Glutamatergic neuron (in vitro differentiated cells): ENCODE data around the gene HIGD2B. TPM values are rescaled to one million over a fixed set of nuclear protein-coding genes. Genes with fewer than 3 reads are reported as not detected.
"Not testable (repeated sequence)": the region's sequence is repeated elsewhere in the genome, so short reads cannot be mapped to it uniquely, and the experiment has no call there.

Source experiments
- DNase-seq: peaks from one replicate; pipeline ENCODE4 v3.0.0; 2022
- H3K27ac Mint-ChIP-seq: one replicate; pipeline ENCODE4 v1.8.0; 2020; ENCODE audit warnings: mild to moderate bottlenecking, mixed read lengths, inconsistent platforms; ENCODE audit not compliant: unreplicated experiment
- H3K27me3 Mint-ChIP-seq: one replicate; pipeline ENCODE4 v1.8.0; 2020; ENCODE audit warnings: mild to moderate bottlenecking, moderate library complexity, mixed read lengths, inconsistent platforms; ENCODE audit not compliant: unreplicated experiment
- H3K36me3 Mint-ChIP-seq: one replicate; pipeline ENCODE4 v1.8.0; 2020; ENCODE audit warnings: mild to moderate bottlenecking, mixed read lengths, inconsistent platforms; ENCODE audit not compliant: unreplicated experiment
- H3K4me1 Mint-ChIP-seq: one replicate; pipeline ENCODE4 v1.8.0; 2020; ENCODE audit warnings: mild to moderate bottlenecking, low read depth, mixed read lengths, inconsistent platforms; ENCODE audit not compliant: unreplicated experiment
- H3K4me3 Mint-ChIP-seq: one replicate; pipeline ENCODE4 v1.8.0; 2020; ENCODE audit warnings: mild to moderate bottlenecking, mixed read lengths, inconsistent platforms; ENCODE audit not compliant: unreplicated experiment
- H3K9me3 Mint-ChIP-seq: one replicate; pipeline ENCODE4 v1.8.0; 2020; ENCODE audit warnings: mild to moderate bottlenecking, moderate library complexity, mixed read lengths, inconsistent platforms; ENCODE audit not compliant: unreplicated experiment
- CTCF ChIP-seq: fragments of 200-600 bp; sonication (generic); IDR thresholded peaks from one replicate; pipeline ENCODE4 v1.5.0; 2021; ENCODE audit not compliant: partially characterized antibody, unreplicated experiment
- total RNA-seq: library from RNA; stranded (reverse); fragmentation: NEBNext Ultra II Directional; extraction: Animal tissue kit (Norgen Biotek cat#: 25700); gene quantifications from one replicate; pipeline ENCODE4 v1.2.1, GENCODE V29; 2021; ENCODE audit not compliant: unreplicated experiment

Gene HIGD2B
- total RNA-seq, 1 donor from 2014 or later = not detected

DNA sequence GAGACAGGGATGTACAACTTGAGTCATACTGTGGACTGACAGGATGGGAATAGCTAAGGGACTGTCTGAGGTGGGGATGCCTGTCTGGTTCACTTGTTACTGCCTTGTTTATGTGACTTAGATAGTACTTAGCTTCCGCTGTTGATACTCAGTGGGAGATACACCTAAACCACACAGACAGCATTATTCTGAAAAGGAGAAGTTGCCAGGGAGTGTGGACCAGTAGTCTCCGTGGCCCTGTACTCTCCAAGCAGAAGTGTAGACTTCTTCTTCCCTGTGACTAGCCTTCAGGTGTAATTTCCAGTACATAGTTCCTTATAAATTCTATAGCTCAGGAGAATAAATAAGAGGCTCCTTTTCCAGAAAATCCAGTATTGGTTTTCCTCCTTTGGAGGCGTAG lies 5.1 kb downstream of the HIGD2B start:
- H3K4me3 Mint-ChIP-seq = no peak overlapping the region

GRCh38 chr15:72676838-72677237 lies 9.1 kb downstream of the HIGD2B start:
- no peak for DNase-seq
- TF ChIP-seq CTCF = no peak
- Mint-ChIP-seq H3K4me1 (no peaks in the 10 kb centered on the region), H3K36me3 (no peaks in the 10 kb centered on the region), H3K9me3 (no peaks in the 10 kb centered on the region), H3K27ac (no peak overlapping the region), H3K4me3 (no peak overlapping the region), H3K27me3 (peaks cover 2% of the 10 kb centered on the region)

More for the DNA sequence above, 5.1 kb downstream of the HIGD2B start:
- Mint-ChIP-seq H3K4me1 (peaks cover 3% of the 10 kb centered on the region), H3K36me3 (no peaks in the 10 kb centered on the region), H3K27me3 (no peaks in the 10 kb centered on the region), H3K27ac (no peak overlapping the region), H3K9me3 (no peaks in the 10 kb centered on the region)
- DNase-seq = no peak
- no peak for TF ChIP-seq CTCF

DNA sequence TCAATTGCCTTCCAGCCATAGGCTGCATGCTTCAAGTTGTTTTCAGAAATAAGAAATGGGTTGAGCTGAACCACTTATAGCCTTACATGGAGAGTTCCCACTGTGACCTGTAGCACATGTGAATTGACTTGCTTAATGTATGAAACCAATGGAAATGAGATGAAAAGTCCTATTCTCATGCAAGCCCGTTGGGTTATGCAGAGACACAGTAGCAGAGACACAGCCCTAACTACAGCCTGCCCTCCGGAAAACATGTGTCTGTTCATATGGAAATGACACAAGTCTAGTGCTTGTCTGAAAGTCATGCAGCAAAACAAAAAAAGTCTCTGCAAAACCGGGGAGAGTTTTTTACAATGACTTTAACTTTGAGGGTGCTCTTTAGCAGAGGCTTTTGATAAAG lies 14.5 kb downstream of the HIGD2B start:
- DNase-seq = no peak
- no peak for TF ChIP-seq CTCF
- H3K27me3 Mint-ChIP-seq = peaks cover 2% of the 10 kb centered on the region
- H3K9me3 Mint-ChIP-seq = no peaks in the 10 kb centered on the region
- H3K36me3 Mint-ChIP-seq = no peaks in the 10 kb centered on the region
- no peak overlapping the region for H3K27ac Mint-ChIP-seq
- H3K4me1 Mint-ChIP-seq = no peaks in the 10 kb centered on the region
- no peak overlapping the region for H3K4me3 Mint-ChIP-seq

- peak; percentile 92 for DNase-seq
- H3K27ac Mint-ChIP-seq = peak overlapping the region; percentile 90
These were observed 15.2 kb downstream of the HIGD2B start for GRCh38 chr15:72670656-72671352.

DNA sequence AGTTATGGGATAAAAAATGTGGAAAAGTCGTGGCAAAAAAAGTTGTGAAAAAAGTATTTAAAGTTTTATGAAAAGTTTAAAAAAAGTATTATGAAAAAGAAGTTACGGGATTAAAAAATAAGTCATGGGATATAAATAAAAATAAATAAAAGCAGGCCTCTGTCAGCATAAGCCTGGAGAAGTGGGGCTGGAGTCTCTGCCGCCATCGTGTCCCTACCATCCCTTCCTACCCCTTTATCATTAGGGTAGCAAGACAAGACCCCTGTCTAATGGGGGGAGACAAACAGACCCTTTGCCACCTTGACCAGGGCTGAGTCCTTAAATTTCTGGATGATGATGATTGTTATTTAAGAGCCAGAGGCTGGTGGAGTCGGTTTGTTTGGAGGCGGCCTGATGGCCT lies 16.2 kb downstream of the HIGD2B start:
- not testable (repeated sequence) for H3K9me3 Mint-ChIP-seq, H3K4me3 Mint-ChIP-seq, H3K4me1 Mint-ChIP-seq

More at GRCh38 chr15:72670656-72671352, 15.2 kb downstream of the HIGD2B start:
- H3K27me3 Mint-ChIP-seq, H3K36me3 Mint-ChIP-seq, H3K4me1 Mint-ChIP-seq, H3K9me3 Mint-ChIP-seq: not testable (repeated sequence)
- peak overlapping the region; percentile 88 for H3K4me3 Mint-ChIP-seq
- TF ChIP-seq CTCF = peak; percentile 86

GRCh38 chr15:72665706-72666105 lies 20.3 kb downstream of the HIGD2B start:
- H3K27ac Mint-ChIP-seq, H3K4me3 Mint-ChIP-seq, H3K36me3 Mint-ChIP-seq, H3K9me3 Mint-ChIP-seq, DNase-seq, H3K4me1 Mint-ChIP-seq, H3K27me3 Mint-ChIP-seq: not testable (repeated sequence)

More for the DNA sequence above, 16.2 kb downstream of the HIGD2B start:
- not testable (repeated sequence) for H3K36me3 Mint-ChIP-seq, DNase-seq, H3K27me3 Mint-ChIP-seq, H3K27ac Mint-ChIP-seq

DNA sequence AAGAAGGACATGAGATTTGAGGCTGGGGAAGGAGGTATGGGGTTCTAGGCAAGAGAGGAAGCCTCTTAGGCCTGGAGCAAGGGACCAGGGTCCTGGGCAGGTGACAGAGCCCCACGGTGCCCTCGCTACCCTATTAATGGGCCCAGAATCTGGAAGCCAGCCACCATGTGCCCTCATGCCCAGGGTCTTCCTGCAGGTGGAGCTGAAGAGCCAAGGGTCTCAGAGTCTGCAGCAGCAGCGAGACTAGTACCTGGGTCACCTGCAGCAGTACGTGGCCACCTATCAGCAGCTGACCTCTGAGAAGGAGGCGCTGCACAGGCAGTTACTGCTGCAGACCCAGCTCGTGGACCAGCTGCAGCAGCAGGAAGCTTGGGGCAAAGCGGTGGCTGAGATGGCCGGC lies 22.1 kb downstream of the HIGD2B start:
- not testable (repeated sequence) for DNase-seq, H3K36me3 Mint-ChIP-seq, H3K27ac Mint-ChIP-seq, H3K9me3 Mint-ChIP-seq, H3K4me3 Mint-ChIP-seq, H3K4me1 Mint-ChIP-seq, H3K27me3 Mint-ChIP-seq

DNA sequence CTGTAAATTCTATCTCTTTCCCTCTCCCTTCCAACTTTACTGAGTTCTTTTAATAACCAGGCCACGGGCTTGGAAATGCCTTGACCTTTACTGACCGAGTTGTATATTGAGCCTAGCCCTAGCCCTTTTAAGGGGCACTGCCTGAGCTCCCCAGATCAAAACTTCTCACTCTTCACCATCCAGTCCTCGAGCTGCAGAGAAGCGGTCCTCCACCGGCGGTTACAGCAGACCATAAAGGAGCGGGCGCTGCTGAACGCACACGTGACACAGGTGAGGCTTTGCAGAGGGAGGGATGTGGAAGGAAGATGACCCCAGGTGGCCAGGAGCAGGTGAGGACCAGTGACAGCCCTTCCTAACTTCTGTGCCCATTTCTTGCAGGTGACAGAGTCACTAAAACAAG lies 24.9 kb downstream of the HIGD2B start:
- H3K4me3 Mint-ChIP-seq, H3K27me3 Mint-ChIP-seq, H3K27ac Mint-ChIP-seq, H3K4me1 Mint-ChIP-seq, DNase-seq, H3K9me3 Mint-ChIP-seq, H3K36me3 Mint-ChIP-seq: not testable (repeated sequence)

DNA sequence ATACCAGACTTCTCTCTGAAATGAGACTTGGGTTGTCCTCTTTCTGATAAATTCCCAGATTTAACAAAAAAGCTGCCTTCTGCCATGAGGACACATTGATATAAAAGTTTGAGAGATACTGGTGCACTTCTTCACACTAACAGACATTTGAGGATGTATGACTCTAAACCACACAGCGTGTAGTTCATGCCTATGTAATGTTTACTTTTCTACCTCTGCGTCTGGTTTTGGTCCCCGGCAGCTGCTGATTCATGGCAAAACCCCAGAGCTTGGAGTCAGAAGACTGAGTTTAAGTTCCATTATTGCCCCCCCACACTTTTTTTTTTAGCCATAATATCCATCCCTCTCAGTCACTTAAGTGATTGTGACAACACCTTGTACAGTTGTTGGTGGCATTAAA lies 30.0 kb downstream of the HIGD2B start:
- not testable (repeated sequence) for H3K27me3 Mint-ChIP-seq, H3K4me1 Mint-ChIP-seq, H3K36me3 Mint-ChIP-seq, H3K9me3 Mint-ChIP-seq, H3K4me3 Mint-ChIP-seq, H3K27ac Mint-ChIP-seq, DNase-seq
